WTC11 (cell line): Measurements from ENCODE around the gene C11orf21. TPM values are rescaled to one million over a fixed set of nuclear protein-coding genes. Genes with fewer than 3 reads are reported as not detected.

ENCODE experiments used
- ATAC-seq: fragments of 200-7000 bp; cut with Tn5 transposase; 2 replicates; pipeline ENCODE4 v1.10.0; 2021; ENCODE audit warnings: mild to moderate bottlenecking, moderate library complexity
- CTCF ChIA-PET: fragments of 300-600 bp; sonication (Branson Sonifier 250); formaldehyde crosslinking; loops from one replicate; lab custom pipeline; 2021; ENCODE audit warnings: antibody characterized with exemption; lab: Charles Lee
- POLR2A ChIA-PET: fragments of 350-600 bp; sonication (Branson Sonifier 250); formaldehyde crosslinking; loops from one replicate; lab custom pipeline; 2021; ENCODE audit warnings: antibody characterized with exemption; lab: Charles Lee
- DNase-seq: peaks from one replicate; pipeline ENCODE4 v3.0.0; 2021; ENCODE audit warnings: low spot score
- H3K27ac Mint-ChIP-seq: 2 replicates; pipeline ENCODE4 v1.8.0; 2021; ENCODE audit warnings: mixed read lengths
- H3K27me3 Mint-ChIP-seq: 2 replicates; pipeline ENCODE4 v1.8.0; 2021; ENCODE audit warnings: low read depth, mild to moderate bottlenecking, moderate library complexity, mixed read lengths
- H3K36me3 Mint-ChIP-seq: 2 replicates; pipeline ENCODE4 v1.8.0; 2021; ENCODE audit warnings: mixed read lengths
- H3K4me1 Mint-ChIP-seq: 2 replicates; pipeline ENCODE4 v1.8.0; 2022; ENCODE audit warnings: mixed read lengths
- H3K4me3 Mint-ChIP-seq: 2 replicates; pipeline ENCODE4 v1.8.0; 2021; ENCODE audit warnings: mild to moderate bottlenecking, moderate library complexity, mixed read lengths
- H3K9me3 Mint-ChIP-seq: 2 replicates; pipeline ENCODE4 v1.8.0; 2021; ENCODE audit warnings: mixed read lengths
- AR ChIP-seq: fragments of 250-450 bp; sonication (Bioruptor Pico); IDR thresholded peaks from 2 replicates; pipeline ENCODE4 v1.9.0; 2021; ENCODE audit warnings: mild to moderate bottlenecking
- ERG ChIP-seq: fragments of 250-450 bp; sonication (Bioruptor Pico); IDR thresholded peaks from 2 replicates; pipeline ENCODE4 v1.8.0; 2021; ENCODE audit warnings: mild to moderate bottlenecking
- FOXP1 ChIP-seq: sonication (generic); formaldehyde crosslinking; IDR thresholded peaks from 2 replicates; pipeline ENCODE4 v1.8.0; 2022; ENCODE audit warnings: missing genetic modification reagents, mild to moderate bottlenecking, moderate library complexity, borderline replicate concordance
- GTF2I ChIP-seq: fragments of 250-450 bp; sonication (Bioruptor Pico); conservative IDR thresholded peaks from 2 replicates; pipeline ENCODE4 v1.4.0; 2021; ENCODE audit warnings: mild to moderate bottlenecking
- NR2C2 ChIP-seq: sonication (generic); formaldehyde crosslinking; IDR thresholded peaks from 2 replicates; pipeline ENCODE4 v1.8.0; 2022; ENCODE audit warnings: mild to moderate bottlenecking, missing genetic modification reagents
- PRDM15 ChIP-seq: sonication (generic); formaldehyde crosslinking; IDR thresholded peaks from 2 replicates; pipeline ENCODE4 v1.8.0; 2022; ENCODE audit warnings: missing genetic modification reagents
- PREB ChIP-seq: sonication (generic); formaldehyde crosslinking; IDR thresholded peaks from 2 replicates; pipeline ENCODE4 v1.8.1; 2022; ENCODE audit warnings: mild to moderate bottlenecking, missing genetic modification reagents, moderate library complexity, borderline replicate concordance
- PRRX2 ChIP-seq: fragments of 250-450 bp; sonication (Bioruptor Pico); IDR thresholded peaks from 2 replicates; pipeline ENCODE4 v1.8.0; 2021; ENCODE audit warnings: mild to moderate bottlenecking
- SMAD4 ChIP-seq: sonication (generic); formaldehyde crosslinking; IDR thresholded peaks from 2 replicates; pipeline ENCODE4 v1.8.0; 2022; ENCODE audit warnings: mild to moderate bottlenecking, missing genetic modification reagents
- SP1 ChIP-seq: sonication (generic); formaldehyde crosslinking; conservative IDR thresholded peaks from 2 replicates; pipeline ENCODE4 v1.8.1; 2022; ENCODE audit warnings: missing genetic modification reagents
- STAT6 ChIP-seq: sonication (generic); formaldehyde crosslinking; conservative IDR thresholded peaks from 2 replicates; pipeline ENCODE4 v1.8.1; 2023; ENCODE audit warnings: mild to moderate bottlenecking, low read depth, missing genetic modification reagents, moderate library complexity
- TCF7 ChIP-seq: sonication (generic); formaldehyde crosslinking; IDR thresholded peaks from 2 replicates; pipeline ENCODE4 v1.8.0; 2022; ENCODE audit warnings: mild to moderate bottlenecking, low read depth, missing genetic modification reagents, moderate library complexity
- ZNF416 ChIP-seq: fragments of 250-450 bp; sonication (Bioruptor Pico); IDR thresholded peaks from 2 replicates; pipeline ENCODE4 v1.9.0; 2021; ENCODE audit warnings: mild to moderate bottlenecking, inconsistent platforms
- ZNF425 ChIP-seq: fragments of 250-450 bp; sonication (Bioruptor Pico); conservative IDR thresholded peaks from 2 replicates; pipeline ENCODE4 v1.9.0; 2021; ENCODE audit warnings: mild to moderate bottlenecking
- ZNF671 ChIP-seq: fragments of 250-450 bp; sonication (Bioruptor Pico); IDR thresholded peaks from 2 replicates; pipeline ENCODE4 v1.8.0; 2021; ENCODE audit warnings: mild to moderate bottlenecking
- total RNA-seq: library from RNA; stranded (reverse); gene quantifications from 3 replicates; pipeline ENCODE4 v1.2.3, GENCODE V29; 2021

The C11orf21 gene
- total RNA-seq, 1 experiment from 2014 or later = 0.24 TPM

GRCh38 chr11:2251138-2251537 lies 50.6 kb downstream of the C11orf21 start:
- H3K27me3 Mint-ChIP-seq = peaks cover 27% of the 10 kb centered on the region
- no peak overlapping the region for H3K27ac Mint-ChIP-seq
- POLR2A ChIA-PET = no interaction called here
- CTCF ChIA-PET = interaction anchor here (1.6 kb wide), 1 partner anchor 54 kb away, joined by 4 read pairs; no protein-coding TSS in a partner anchor
- no peak overlapping the region for H3K4me3 Mint-ChIP-seq
- no peaks in the 10 kb centered on the region for H3K36me3 Mint-ChIP-seq
- TF ChIP-seq ZNF671 (CRISPR knock-in tag) (no peak), TCF7 (CRISPR knock-in tag) (no peak), FOXP1 (no peak), SP1 (CRISPR knock-in tag) (no peak), PRDM15 (CRISPR knock-in tag) (no peak), NR2C2 (no peak), GTF2I (CRISPR knock-in tag) (no peak), ZNF425 (CRISPR knock-in tag) (no peak), ZNF416 (CRISPR knock-in tag) (no peak), PRRX2 (CRISPR knock-in tag) (no peak), STAT6 (CRISPR knock-in tag) (no peak), PREB (CRISPR knock-in tag) (no peak), SMAD4 (CRISPR knock-in tag) (no peak), ERG (no peak), AR (CRISPR knock-in tag) (no peak)
- ATAC-seq (no peak), DNase-seq (no peak)
- H3K4me1 Mint-ChIP-seq = no peaks in the 10 kb centered on the region
- peaks cover 7% of the 10 kb centered on the region for H3K9me3 Mint-ChIP-seq
